Subcutaneous preadipocyte (primary cell): Measurements from ENCODE around the gene SLCO6A1. TPM values are rescaled to one million over a fixed set of nuclear protein-coding genes. Genes with fewer than 3 reads are reported as not detected.

Experiments used
- total RNA-seq: library from RNA; depleted of rRNA; stranded (reverse); fragments of >200 nt; gene quantifications from 2 replicates; pipeline ENCODE4 v1.2.3, GENCODE V29; 2012

The SLCO6A1 gene, protein sequence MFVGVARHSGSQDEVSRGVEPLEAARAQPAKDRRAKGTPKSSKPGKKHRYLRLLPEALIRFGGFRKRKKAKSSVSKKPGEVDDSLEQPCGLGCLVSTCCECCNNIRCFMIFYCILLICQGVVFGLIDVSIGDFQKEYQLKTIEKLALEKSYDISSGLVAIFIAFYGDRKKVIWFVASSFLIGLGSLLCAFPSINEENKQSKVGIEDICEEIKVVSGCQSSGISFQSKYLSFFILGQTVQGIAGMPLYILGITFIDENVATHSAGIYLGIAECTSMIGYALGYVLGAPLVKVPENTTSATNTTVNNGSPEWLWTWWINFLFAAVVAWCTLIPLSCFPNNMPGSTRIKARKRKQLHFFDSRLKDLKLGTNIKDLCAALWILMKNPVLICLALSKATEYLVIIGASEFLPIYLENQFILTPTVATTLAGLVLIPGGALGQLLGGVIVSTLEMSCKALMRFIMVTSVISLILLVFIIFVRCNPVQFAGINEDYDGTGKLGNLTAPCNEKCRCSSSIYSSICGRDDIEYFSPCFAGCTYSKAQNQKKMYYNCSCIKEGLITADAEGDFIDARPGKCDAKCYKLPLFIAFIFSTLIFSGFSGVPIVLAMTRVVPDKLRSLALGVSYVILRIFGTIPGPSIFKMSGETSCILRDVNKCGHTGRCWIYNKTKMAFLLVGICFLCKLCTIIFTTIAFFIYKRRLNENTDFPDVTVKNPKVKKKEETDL
- total RNA-seq: not detected in 2 replicates

GRCh38 chr5:102498271-102499034, at the start of gene SLCO6A1:
TSS of gene SLCO6A1 (minus strand) at chr5:102499001. CDS start at chr5:102498844, 157 bp downstream.

Other genes starting within 250 kb of the SLCO6A1 start
- under 0.01 and 0.20 TPM in 2 replicates for gene SLCO4C1, start 202.7 kb downstream of the SLCO6A1 start, total RNA-seq